DND-41 (cell line): Measurements from ENCODE around the gene SGCB.

ENCODE experiments used
- ATAC-seq: fragments of 200-7000 bp; cut with Tn5 transposase; 3 replicates; pipeline ENCODE4 v1.9.1; 2021; ENCODE audit warnings: low read depth; ENCODE audit not compliant: insufficient read depth
- DNase-seq: peaks from one replicate; pipeline ENCODE4 v3.0.0-alpha.2; 2020
- H2AFZ ChIP-seq: 2 replicates; pipeline ENCODE4 v1.6.0; 2012; ENCODE audit warnings: low read depth, low read length
- H3K27ac ChIP-seq: 2 replicates; pipeline ENCODE4 v1.5.1; 2012; ENCODE audit warnings: low read length, inconsistent platforms
- H3K27me3 ChIP-seq: fragments of 200-600 bp; sonication (generic); 2 replicates; pipeline ENCODE4 v1.6.0; 2012; ENCODE audit warnings: low read length, mild to moderate bottlenecking, inconsistent platforms; ENCODE audit not compliant: insufficient read depth, poor library complexity
- H3K36me3 ChIP-seq: 2 replicates; pipeline ENCODE4 v1.5.1; 2012; ENCODE audit warnings: low read length, inconsistent platforms; ENCODE audit not compliant: insufficient read depth
- H3K4me1 ChIP-seq: 2 replicates; pipeline ENCODE4 v1.5.1; 2012; ENCODE audit warnings: mild to moderate bottlenecking, low read length; ENCODE audit not compliant: insufficient read depth
- H3K4me2 ChIP-seq: 2 replicates; pipeline ENCODE4 v1.6.0; 2012; ENCODE audit warnings: mild to moderate bottlenecking, moderate library complexity, low read length, inconsistent platforms; ENCODE audit not compliant: insufficient read depth
- H3K4me3 ChIP-seq, 2 experiments: fragments of 200-600 bp in 1 of 2; shearing (Covaris generic) in 1 of 2; 2 replicates each; pipeline ENCODE4 v1.5.1; 2012 to 2016; ENCODE audit warnings: inconsistent platforms in 2 of 2, low read length in 2 of 2, mild to moderate bottlenecking in 2 of 2, low read depth in 1 of 2, moderate library complexity in 1 of 2
- H3K79me2 ChIP-seq: 2 replicates; pipeline ENCODE4 v1.6.0; 2012; ENCODE audit warnings: low read length, inconsistent platforms; ENCODE audit not compliant: insufficient read depth
- H3K9ac ChIP-seq: 2 replicates; pipeline ENCODE4 v1.6.0; 2012; ENCODE audit warnings: low read depth, mild to moderate bottlenecking, inconsistent platforms, low read length, moderate library complexity
- H3K9me3 ChIP-seq: 2 replicates; pipeline ENCODE4 v1.5.1; 2012; ENCODE audit warnings: low read length, moderate library complexity, mild to moderate bottlenecking, inconsistent platforms; ENCODE audit not compliant: insufficient read depth, severe bottlenecking
- H4K20me1 ChIP-seq: 2 replicates; pipeline ENCODE4 v1.6.0; 2012; ENCODE audit warnings: low read length; ENCODE audit not compliant: insufficient read depth
- EZH2 ChIP-seq: IDR thresholded peaks from 3 replicates; pipeline ENCODE4 v1.6.1; 2012; ENCODE audit warnings: borderline replicate concordance, low read depth, mild to moderate bottlenecking, moderate library complexity, low read length, inconsistent platforms; ENCODE audit not compliant: severe bottlenecking
- TF ChIP-seq, protein P1 (sequence below): IDR thresholded peaks from 2 replicates; pipeline ENCODE4 v1.5.1; 2012; ENCODE audit warnings: borderline replicate concordance, low read length, moderate library complexity, mild to moderate bottlenecking; ENCODE audit not compliant: poor library complexity, severe bottlenecking; ENCODE audit errors: extremely low read depth

Gene SGCB

DNA sequence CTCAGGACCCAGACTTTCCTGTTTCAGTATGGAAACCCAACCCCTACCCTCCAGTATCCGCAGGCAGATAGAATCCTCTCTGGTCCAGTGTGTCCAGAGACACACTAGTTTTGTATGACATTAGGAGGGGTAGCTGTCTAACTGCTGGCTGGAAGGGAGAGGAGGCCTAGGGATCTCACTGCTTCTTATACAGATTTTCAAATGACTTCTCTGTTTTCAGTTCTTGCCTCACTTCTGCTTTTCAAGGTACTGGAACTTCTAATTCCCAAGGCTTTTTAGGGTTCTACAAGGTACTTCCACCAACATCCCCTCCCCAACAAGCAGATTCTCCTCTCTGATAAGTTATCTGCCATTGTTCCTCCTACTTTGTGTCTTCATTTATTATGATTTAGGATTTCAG, 6.1 kb downstream of the SGCB start:
- no peak overlapping the region for H2AFZ ChIP-seq
- TF ChIP-seq EZH2: no peak
- TF ChIP-seq, protein P1, sequence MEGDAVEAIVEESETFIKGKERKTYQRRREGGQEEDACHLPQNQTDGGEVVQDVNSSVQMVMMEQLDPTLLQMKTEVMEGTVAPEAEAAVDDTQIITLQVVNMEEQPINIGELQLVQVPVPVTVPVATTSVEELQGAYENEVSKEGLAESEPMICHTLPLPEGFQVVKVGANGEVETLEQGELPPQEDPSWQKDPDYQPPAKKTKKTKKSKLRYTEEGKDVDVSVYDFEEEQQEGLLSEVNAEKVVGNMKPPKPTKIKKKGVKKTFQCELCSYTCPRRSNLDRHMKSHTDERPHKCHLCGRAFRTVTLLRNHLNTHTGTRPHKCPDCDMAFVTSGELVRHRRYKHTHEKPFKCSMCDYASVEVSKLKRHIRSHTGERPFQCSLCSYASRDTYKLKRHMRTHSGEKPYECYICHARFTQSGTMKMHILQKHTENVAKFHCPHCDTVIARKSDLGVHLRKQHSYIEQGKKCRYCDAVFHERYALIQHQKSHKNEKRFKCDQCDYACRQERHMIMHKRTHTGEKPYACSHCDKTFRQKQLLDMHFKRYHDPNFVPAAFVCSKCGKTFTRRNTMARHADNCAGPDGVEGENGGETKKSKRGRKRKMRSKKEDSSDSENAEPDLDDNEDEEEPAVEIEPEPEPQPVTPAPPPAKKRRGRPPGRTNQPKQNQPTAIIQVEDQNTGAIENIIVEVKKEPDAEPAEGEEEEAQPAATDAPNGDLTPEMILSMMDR: no peak
- H3K4me3 ChIP-seq: no peak overlapping the region
- no peaks in the 10 kb centered on the region for H3K9me3 ChIP-seq
- H3K9ac ChIP-seq: no peak overlapping the region
- DNase-seq (no peak), ATAC-seq (no peak)
- H3K4me2 ChIP-seq: no peak overlapping the region
- H4K20me1 ChIP-seq: no peaks in the 10 kb centered on the region
- peaks cover 10% of the 10 kb centered on the region; the same call in 1 of the 2 replicates for H3K36me3 ChIP-seq
- H3K79me2 ChIP-seq: peaks cover 17% of the 10 kb centered on the region
- H3K4me1 ChIP-seq: peaks cover 11% of the 10 kb centered on the region
- H3K27ac ChIP-seq: no peak overlapping the region
- H3K27me3 ChIP-seq: no peaks in the 10 kb centered on the region

DNA sequence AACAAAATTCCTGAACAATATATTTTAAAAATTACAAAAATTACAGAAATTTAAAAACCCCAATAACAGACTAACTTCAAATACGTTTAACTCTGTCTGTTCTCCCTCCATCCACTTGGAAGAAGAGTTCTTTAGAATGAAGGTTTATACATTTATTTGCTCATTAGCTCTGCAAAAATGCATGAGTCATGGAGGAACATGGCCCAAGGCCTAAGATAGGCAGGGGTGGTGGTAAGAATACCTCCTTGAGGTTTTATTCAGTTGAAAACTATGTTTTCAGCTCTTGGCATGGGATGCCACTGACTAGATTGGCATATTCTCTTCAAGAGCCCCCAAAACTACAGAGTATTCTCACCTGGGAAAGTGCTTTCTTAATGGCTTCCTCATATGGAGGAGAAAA, 9.1 kb downstream of the SGCB start:
- no peak overlapping the region for H3K4me2 ChIP-seq
- TF ChIP-seq EZH2: no peak
- TF ChIP-seq, protein P1: no peak
- no peaks in the 10 kb centered on the region for H4K20me1 ChIP-seq
- H3K36me3 ChIP-seq: peaks cover 10% of the 10 kb centered on the region; the same call in 1 of the 2 replicates
- DNase-seq (no peak), ATAC-seq (no peak)
- no peaks in the 10 kb centered on the region for H3K79me2 ChIP-seq
- no peak overlapping the region for H3K4me3 ChIP-seq
- no peak overlapping the region for H3K27ac ChIP-seq
- H2AFZ ChIP-seq: no peak overlapping the region
- no peaks in the 10 kb centered on the region for H3K9me3 ChIP-seq
- no peak overlapping the region for H3K9ac ChIP-seq
- H3K27me3 ChIP-seq: no peaks in the 10 kb centered on the region
- H3K4me1 ChIP-seq: no peaks in the 10 kb centered on the region

DNA sequence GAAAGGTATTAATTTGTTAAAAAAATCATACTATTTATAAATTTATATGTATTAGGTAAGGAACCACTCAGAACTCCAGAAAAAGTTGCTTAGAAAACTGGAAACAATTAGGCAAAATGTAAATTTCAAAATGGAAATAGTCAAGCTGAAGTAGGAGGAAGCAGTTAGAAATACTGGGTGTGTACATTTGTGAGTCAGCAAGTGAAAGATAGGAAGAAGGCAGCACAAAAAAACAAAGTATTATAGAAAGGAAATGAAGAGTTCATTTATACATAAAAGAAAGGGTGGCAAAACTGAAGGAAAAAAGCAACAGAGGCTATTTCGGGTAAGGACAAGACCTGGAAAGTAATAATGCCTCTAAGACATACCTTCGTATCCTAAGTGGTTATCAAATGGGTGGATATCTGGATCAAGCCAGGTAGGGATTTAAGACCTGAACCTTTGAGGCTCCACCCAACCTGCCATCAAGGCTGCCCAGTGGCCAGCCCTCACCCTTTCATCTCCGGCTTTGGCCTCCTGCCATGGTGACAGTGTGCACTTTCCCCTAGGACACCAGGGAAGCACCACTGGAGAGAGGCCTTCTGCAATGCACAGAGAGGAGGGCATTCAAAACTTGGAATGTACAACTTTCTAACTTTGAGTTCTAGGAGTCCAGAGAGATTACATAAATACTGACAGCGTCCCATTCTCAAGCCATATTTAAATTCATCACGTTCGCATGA, 18.0 kb downstream of the SGCB start, which contains the start of gene LRRC66:
Gene LRRC66, minus strand, starts transcription at position 428 of the 722 bp plus-strand sequence. CDS start 2,750 bp downstream, outside the sequence.
- no peak for ATAC-seq
- Histone ChIP-seq H3K9ac (no peak within 1 kb of the TSS), H2AFZ (no peak within 1 kb of the TSS), H3K4me3 (no peak within 1 kb of the TSS), H3K27ac (no peak within 1 kb of the TSS), H3K9me3 (no peaks in the 10 kb centered on the region), H3K79me2 (no peaks in the 10 kb centered on the region), H3K4me1 (no peaks in the 10 kb centered on the region), H3K36me3 (peaks cover 5% of the 10 kb centered on the region; the same call in 1 of the 2 replicates), H3K4me2 (no peak within 1 kb of the TSS), H3K27me3 (no peaks in the 10 kb centered on the region), H4K20me1 (no peaks in the 10 kb centered on the region)
- TF ChIP-seq, protein P1: no peak
- TF ChIP-seq EZH2: no peak
- no peak for DNase-seq
